Neural progenitor cell (in vitro differentiated cells): Measurements from ENCODE around the gene ARF5. TPM values are rescaled to one million over a fixed set of nuclear protein-coding genes. Genes with fewer than 3 reads are reported as not detected.
A peak's percentile ranks its signal among the peaks of the same experiment; 100 is the strongest.

ENCODE experiments used
- DNase-seq: peaks from one replicate; pipeline ENCODE4 v3.0.0-alpha.2; 2016; ENCODE audit warnings: low spot score
- H2AFZ ChIP-seq: fragments of 200-600 bp; sonication (generic); replicated peaks from 2 replicates; pipeline ENCODE4 v1.6.1; 2016; ENCODE audit warnings: antibody characterized with exemption
- H3F3A ChIP-seq: fragments of 200-600 bp; sonication (generic); 2 replicates; pipeline ENCODE4 v1.6.1; 2016; ENCODE audit warnings: antibody characterized with exemption, low read depth
- H3K27ac ChIP-seq: fragments of 200-600 bp; sonication (generic); 2 replicates; pipeline ENCODE4 v1.5.1; 2016; ENCODE audit warnings: mild to moderate bottlenecking
- H3K27me3 ChIP-seq: fragments of 200-600 bp; sonication (generic); 2 replicates; pipeline ENCODE4 v1.6.1; 2016; ENCODE audit warnings: mild to moderate bottlenecking, moderate library complexity
- H3K36me3 ChIP-seq: fragments of 200-600 bp; sonication (generic); 2 replicates; pipeline ENCODE4 v1.5.1; 2016
- H3K4me1 ChIP-seq: fragments of 200-600 bp; sonication (generic); 2 replicates; pipeline ENCODE4 v1.6.1; 2016; ENCODE audit warnings: mixed run types
- H3K4me2 ChIP-seq: fragments of 200-600 bp; sonication (generic); 2 replicates; pipeline ENCODE4 v1.6.1; 2016
- H3K4me3 ChIP-seq: fragments of 200-600 bp; sonication (generic); 2 replicates; pipeline ENCODE4 v1.5.1; 2016
- H3K79me2 ChIP-seq: fragments of 200-600 bp; sonication (generic); 2 replicates; pipeline ENCODE4 v1.6.1; 2016; ENCODE audit warnings: low read depth
- H3K9ac ChIP-seq: fragments of 200-600 bp; sonication (generic); 2 replicates; pipeline ENCODE4 v1.6.1; 2016
- H3K9me3 ChIP-seq: fragments of 200-600 bp; sonication (generic); 2 replicates; pipeline ENCODE4 v1.5.1; 2016; ENCODE audit warnings: low read depth
- H4K20me1 ChIP-seq: fragments of 200-600 bp; sonication (generic); 2 replicates; pipeline ENCODE4 v1.6.1; 2016; ENCODE audit warnings: low read depth
- H3K27ac Mint-ChIP-seq: 3 replicates; pipeline ENCODE4 v1.8.0; 2021; ENCODE audit warnings: mixed read lengths
- H3K27me3 Mint-ChIP-seq: 2 replicates; pipeline ENCODE4 v1.8.0; 2022; ENCODE audit warnings: low read depth, mild to moderate bottlenecking, inconsistent platforms, moderate library complexity, mixed read lengths; ENCODE audit not compliant: insufficient read depth
- H3K36me3 Mint-ChIP-seq: 3 replicates; pipeline ENCODE4 v1.8.0; 2021; ENCODE audit warnings: mixed read lengths
- H3K4me1 Mint-ChIP-seq: 3 replicates; pipeline ENCODE4 v1.8.0; 2021; ENCODE audit warnings: mixed read lengths
- H3K4me3 Mint-ChIP-seq: 3 replicates; pipeline ENCODE4 v1.8.0; 2021; ENCODE audit warnings: mild to moderate bottlenecking, moderate library complexity, mixed read lengths
- H3K9me3 Mint-ChIP-seq: 3 replicates; pipeline ENCODE4 v1.8.0; 2020; ENCODE audit warnings: mixed read lengths
- EZH2 ChIP-seq: fragments of 200-600 bp; sonication (generic); IDR thresholded peaks from 2 replicates; pipeline ENCODE4 v1.6.1; 2017; ENCODE audit warnings: antibody characterized with exemption, mild to moderate bottlenecking, moderate library complexity
- EZH2phosphoT487 ChIP-seq: fragments of 200-600 bp; sonication (generic); IDR thresholded peaks from 2 replicates; pipeline ENCODE4 v1.6.1; 2017; ENCODE audit warnings: antibody characterized with exemption
- total RNA-seq: library from RNA; depleted of rRNA; stranded (reverse); fragments of >200 nt; gene quantifications from 2 replicates; pipeline ENCODE4 v1.2.3, GENCODE V29; 2015; ENCODE audit warnings: low replicate concordance
- TF ChIP-seq, protein P1 (sequence below): fragments of 200-600 bp; sonication (generic); IDR thresholded peaks from 2 replicates; pipeline ENCODE4 v1.5.1; 2017; ENCODE audit warnings: antibody characterized with exemption, mild to moderate bottlenecking

Gene ARF5
- total RNA-seq, 1 donor from 2014 or later, result 229 TPM

DNA sequence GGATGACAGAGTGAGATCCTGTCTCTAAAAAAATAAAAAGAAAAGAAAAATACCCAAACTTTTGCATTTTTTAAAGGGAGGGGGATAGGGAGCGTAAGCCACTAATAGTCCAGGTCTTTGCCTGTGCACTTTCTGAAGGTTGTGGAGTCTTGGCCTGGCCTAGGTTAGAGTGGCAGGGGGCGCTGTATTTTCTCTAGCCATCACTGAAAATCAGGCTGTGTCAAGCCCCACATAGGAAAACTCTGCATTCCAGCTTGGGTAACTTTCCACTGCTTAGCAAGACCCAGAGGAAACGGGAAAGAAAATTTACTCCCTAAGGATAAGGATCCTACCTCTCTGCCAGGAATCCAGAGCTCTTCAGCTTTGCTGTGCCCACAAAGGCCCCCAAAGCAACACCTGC is 40.2 kb downstream of the ARF5 start:
- Mint-ChIP-seq H3K36me3 (no peaks in the 10 kb centered on the region), H3K4me3 (no peak overlapping the region), H3K27me3 (peaks cover 3% of the 10 kb centered on the region), H3K27ac (no peak overlapping the region), H3K4me1 (no peaks in the 10 kb centered on the region), H3K9me3 (no peaks in the 10 kb centered on the region)
- H4K20me1 ChIP-seq, result no peaks in the 10 kb centered on the region
- H3K4me1 ChIP-seq, result no peaks in the 10 kb centered on the region
- no peak overlapping the region for H3K9ac ChIP-seq
- no peaks in the 10 kb centered on the region for H3K9me3 ChIP-seq
- peak; percentile 50 for DNase-seq
- H2AFZ ChIP-seq, result no peak overlapping the region
- H3K36me3 ChIP-seq, result no peaks in the 10 kb centered on the region
- no peak overlapping the region for H3K4me3 ChIP-seq
- TF ChIP-seq, protein P1, sequence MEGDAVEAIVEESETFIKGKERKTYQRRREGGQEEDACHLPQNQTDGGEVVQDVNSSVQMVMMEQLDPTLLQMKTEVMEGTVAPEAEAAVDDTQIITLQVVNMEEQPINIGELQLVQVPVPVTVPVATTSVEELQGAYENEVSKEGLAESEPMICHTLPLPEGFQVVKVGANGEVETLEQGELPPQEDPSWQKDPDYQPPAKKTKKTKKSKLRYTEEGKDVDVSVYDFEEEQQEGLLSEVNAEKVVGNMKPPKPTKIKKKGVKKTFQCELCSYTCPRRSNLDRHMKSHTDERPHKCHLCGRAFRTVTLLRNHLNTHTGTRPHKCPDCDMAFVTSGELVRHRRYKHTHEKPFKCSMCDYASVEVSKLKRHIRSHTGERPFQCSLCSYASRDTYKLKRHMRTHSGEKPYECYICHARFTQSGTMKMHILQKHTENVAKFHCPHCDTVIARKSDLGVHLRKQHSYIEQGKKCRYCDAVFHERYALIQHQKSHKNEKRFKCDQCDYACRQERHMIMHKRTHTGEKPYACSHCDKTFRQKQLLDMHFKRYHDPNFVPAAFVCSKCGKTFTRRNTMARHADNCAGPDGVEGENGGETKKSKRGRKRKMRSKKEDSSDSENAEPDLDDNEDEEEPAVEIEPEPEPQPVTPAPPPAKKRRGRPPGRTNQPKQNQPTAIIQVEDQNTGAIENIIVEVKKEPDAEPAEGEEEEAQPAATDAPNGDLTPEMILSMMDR, result peak; percentile 46
- TF ChIP-seq EZH2phosphoT487 (no peak), EZH2 (no peak)
- no peaks in the 10 kb centered on the region for H3F3A ChIP-seq
- no peaks in the 10 kb centered on the region for H3K79me2 ChIP-seq
- H3K4me2 ChIP-seq, result no peak overlapping the region
- H3K27me3 ChIP-seq, result no peaks in the 10 kb centered on the region
- no peak overlapping the region for H3K27ac ChIP-seq

DNA sequence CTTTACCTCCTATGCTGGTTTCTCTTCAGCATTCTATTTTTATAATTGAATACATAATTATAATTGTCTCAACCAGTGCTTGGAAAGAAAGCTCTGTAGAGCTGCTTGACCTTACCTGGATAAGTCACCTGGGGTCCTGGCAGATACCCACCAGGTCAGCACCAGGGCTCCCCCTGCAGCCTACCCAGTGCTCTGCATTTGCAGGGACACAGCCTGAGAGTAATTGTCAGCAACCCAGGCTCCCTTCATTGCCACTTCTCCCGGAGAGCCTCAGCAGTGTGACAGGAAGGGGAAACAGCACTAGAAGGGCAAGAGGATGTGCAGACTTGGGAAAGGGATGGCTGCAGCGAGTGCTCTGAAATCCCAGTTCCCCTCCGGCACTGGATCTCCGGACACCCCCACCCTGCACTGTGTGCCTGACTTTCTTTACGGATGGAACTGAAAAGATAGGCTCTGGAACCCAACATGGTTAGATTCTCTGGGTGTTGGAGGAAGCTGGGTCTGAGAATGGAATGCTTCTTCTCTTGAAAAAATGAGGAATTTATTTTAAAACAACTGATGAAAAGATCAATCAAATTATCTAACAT is 41.1 kb downstream of the ARF5 start:
- Mint-ChIP-seq H3K4me1 (no peaks in the 10 kb centered on the region), H3K27me3 (peaks cover 2% of the 10 kb centered on the region), H3K4me3 (no peak overlapping the region), H3K27ac (no peak overlapping the region), H3K9me3 (no peaks in the 10 kb centered on the region), H3K36me3 (no peaks in the 10 kb centered on the region)
- H3K36me3 ChIP-seq, result no peaks in the 10 kb centered on the region
- H3K4me3 ChIP-seq, result no peak overlapping the region
- H3K4me1 ChIP-seq, result no peaks in the 10 kb centered on the region
- no peak overlapping the region for H3K27ac ChIP-seq
- H4K20me1 ChIP-seq, result no peaks in the 10 kb centered on the region
- H3K4me2 ChIP-seq, result peak overlapping the region; percentile 40
- TF ChIP-seq, protein P1, result peak; percentile 78
- TF ChIP-seq EZH2phosphoT487, result no peak
- H3F3A ChIP-seq, result no peaks in the 10 kb centered on the region
- H3K27me3 ChIP-seq, result no peaks in the 10 kb centered on the region
- no peaks in the 10 kb centered on the region for H3K79me2 ChIP-seq
- no peak overlapping the region for H3K9ac ChIP-seq
- DNase-seq, result peak; percentile 65
- no peaks in the 10 kb centered on the region for H3K9me3 ChIP-seq
- H2AFZ ChIP-seq, result peak overlapping the region; percentile 98

DNA sequence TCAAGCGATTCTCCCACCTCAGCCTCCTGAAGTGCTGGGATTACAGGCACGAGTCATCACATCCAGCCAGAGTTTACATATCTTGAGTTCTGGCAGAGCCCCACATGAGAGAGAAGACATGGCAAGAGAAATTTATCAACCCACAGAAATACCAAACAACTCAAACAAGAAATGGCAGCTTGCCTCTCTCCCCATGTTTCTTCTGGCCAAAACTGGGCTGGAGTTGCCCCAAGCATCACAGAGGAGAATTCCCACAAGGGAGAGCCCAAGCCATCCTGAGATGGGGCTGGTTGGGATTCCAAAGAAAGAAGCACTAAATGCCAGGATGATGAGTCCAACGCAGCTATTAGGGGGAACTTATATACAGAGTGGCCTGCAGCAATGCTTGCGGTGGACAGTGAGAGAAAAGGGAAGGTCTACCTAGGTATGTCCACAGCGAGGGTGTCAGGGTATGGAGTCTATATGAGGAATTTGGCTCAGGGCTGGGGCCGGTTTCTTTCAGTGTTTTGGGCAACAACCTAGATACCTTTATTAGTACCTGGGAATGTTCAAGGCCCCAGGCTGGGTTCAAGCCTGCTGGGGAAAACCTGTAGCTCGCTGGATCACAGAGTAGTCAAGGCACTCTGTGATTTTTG is 44.2 kb downstream of the ARF5 start:
- no peak overlapping the region for H3K4me3 Mint-ChIP-seq
- Histone ChIP-seq H3K27ac (no peak overlapping the region), H3K4me2 (no peak overlapping the region), H4K20me1 (no peaks in the 10 kb centered on the region), H3K4me1 (no peaks in the 10 kb centered on the region), H3K27me3 (no peaks in the 10 kb centered on the region), H3F3A (no peaks in the 10 kb centered on the region), H2AFZ (no peak overlapping the region), H3K36me3 (no peaks in the 10 kb centered on the region), H3K4me3 (no peak overlapping the region), H3K9me3 (no peaks in the 10 kb centered on the region), H3K79me2 (no peaks in the 10 kb centered on the region), H3K9ac (no peak overlapping the region)
- H3K4me1 Mint-ChIP-seq, result no peaks in the 10 kb centered on the region
- H3K27ac Mint-ChIP-seq, result no peak overlapping the region
- no peaks in the 10 kb centered on the region for H3K9me3 Mint-ChIP-seq
- DNase-seq, result no peak
- H3K27me3 Mint-ChIP-seq, result peaks cover 2% of the 10 kb centered on the region
- TF ChIP-seq EZH2phosphoT487 (no peak), EZH2 (no peak)
- TF ChIP-seq, protein P1, result no peak
- no peaks in the 10 kb centered on the region for H3K36me3 Mint-ChIP-seq
